HG03039 (cell line): ENCODE data around the gene LRCH1.
"Not testable (repeated sequence)": the region's sequence is repeated elsewhere in the genome, so short reads cannot be mapped to it uniquely, and the experiment has no call there.

Experiments used
- ATAC-seq: cut with Tn5 transposase; IDR thresholded peaks from one replicate; pipeline ENCODE4 v1.9.1; 2021; ENCODE audit warnings: mild to moderate bottlenecking, moderate library complexity; ENCODE audit not compliant: unreplicated experiment

LRCH1 gene, protein sequence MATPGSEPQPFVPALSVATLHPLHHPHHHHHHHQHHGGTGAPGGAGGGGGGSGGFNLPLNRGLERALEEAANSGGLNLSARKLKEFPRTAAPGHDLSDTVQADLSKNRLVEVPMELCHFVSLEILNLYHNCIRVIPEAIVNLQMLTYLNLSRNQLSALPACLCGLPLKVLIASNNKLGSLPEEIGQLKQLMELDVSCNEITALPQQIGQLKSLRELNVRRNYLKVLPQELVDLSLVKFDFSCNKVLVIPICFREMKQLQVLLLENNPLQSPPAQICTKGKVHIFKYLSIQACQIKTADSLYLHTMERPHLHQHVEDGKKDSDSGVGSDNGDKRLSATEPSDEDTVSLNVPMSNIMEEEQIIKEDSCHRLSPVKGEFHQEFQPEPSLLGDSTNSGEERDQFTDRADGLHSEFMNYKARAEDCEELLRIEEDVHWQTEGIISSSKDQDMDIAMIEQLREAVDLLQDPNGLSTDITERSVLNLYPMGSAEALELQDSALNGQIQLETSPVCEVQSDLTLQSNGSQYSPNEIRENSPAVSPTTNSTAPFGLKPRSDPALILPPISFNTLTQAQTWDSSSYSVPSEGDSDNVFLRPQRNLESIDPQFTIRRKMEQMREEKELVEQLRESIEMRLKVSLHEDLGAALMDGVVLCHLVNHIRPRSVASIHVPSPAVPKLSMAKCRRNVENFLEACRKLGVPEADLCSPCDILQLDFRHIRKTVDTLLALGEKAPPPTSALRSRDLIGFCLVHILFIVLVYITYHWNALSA

GRCh38 chr13:46552889-46553520 lies at the start of gene LRCH1:
LRCH1 (plus strand) TSS chr13:46553170; CDS start chr13:46553397, 227 bp downstream.
- ATAC-seq = peak; percentile 63

GRCh38 chr13:46504036-46504435 lies 48.9 kb upstream of the LRCH1 start:
- no peak for ATAC-seq

DNA sequence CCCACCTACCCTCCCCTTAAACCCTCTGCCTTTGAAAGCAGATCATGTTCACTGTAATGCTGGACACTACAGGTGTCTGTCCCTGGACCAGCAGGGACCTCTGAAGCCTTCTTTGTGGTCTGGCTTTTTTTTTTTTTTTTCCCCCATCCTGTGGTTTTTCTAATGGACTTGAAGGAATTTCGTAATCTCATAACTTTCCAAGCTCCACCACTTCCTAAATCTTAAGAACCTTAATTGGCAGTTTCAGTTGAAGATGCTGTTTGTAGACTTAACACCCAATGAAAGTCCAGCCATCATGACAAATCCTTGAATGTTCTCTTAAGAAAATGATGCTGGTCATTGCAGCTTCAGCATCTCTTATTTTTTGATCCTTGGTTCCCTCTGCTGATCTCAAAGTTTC lies 45.0 kb upstream of the LRCH1 start:
- no peak for ATAC-seq

- ATAC-seq = no peak
These were observed 43.0 kb upstream of the LRCH1 start for GRCh38 chr13:46509981-46510380.

GRCh38 chr13:46515803-46516202 lies 37.2 kb upstream of the LRCH1 start:
- no peak for ATAC-seq

DNA sequence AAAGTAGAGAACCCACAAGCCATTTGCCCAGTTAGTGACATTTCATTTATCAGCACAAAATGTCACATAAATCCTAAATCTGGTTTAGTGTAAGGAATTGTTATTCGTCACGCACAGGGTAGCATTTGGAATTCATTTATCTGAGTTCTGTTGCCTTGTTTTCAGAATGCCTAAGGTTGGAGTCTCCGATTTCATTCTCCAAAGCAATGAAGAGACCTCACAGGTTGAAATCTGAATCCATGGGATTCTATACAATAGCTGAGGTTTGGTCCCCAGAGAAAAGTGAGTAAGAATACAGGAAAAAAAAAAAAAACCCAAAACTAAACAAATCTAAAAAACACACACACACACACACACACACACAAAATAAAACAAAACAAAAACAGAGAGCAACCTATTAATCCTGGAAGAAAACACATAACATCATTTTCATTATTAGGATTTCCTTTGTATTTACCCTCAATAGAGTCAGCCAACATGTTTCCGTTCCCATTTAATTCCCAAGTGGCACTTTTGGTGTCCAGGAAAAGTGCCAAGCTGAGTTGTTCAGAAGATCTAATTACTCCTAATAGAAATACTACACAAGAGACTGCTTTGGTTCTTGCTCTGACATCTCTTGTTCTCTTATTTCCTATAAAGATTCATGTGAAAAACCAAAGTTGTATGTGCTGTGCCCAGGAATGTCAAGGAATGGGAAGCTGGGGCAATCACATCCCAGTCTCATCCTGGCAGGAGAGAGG lies 36.2 kb upstream of the LRCH1 start:
- no peak for ATAC-seq

DNA sequence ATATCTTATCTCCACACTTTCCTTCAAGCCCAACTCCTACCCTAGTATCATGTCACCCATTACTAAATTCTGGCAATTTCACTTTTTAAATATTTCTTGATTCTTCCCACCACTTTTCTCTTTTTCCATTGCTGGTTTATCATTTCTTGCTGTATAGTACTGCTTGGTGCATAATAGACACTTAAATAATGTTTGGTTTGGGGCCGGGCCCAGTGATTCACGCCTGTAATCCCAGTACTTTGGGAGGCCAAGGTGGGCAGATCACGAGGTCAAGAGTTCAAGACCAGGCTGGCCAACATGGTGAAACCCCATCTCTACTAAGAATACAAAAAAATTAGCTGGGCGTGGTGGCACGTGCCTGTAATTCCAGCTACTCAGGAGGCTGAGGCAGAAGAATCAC lies 35.2 kb upstream of the LRCH1 start:
- not testable (repeated sequence) for ATAC-seq

GRCh38 chr13:46519182-46519581 lies 33.8 kb upstream of the LRCH1 start:
- no peak for ATAC-seq

GRCh38 chr13:46520166-46520565 lies 32.8 kb upstream of the LRCH1 start:
- ATAC-seq = no peak

DNA sequence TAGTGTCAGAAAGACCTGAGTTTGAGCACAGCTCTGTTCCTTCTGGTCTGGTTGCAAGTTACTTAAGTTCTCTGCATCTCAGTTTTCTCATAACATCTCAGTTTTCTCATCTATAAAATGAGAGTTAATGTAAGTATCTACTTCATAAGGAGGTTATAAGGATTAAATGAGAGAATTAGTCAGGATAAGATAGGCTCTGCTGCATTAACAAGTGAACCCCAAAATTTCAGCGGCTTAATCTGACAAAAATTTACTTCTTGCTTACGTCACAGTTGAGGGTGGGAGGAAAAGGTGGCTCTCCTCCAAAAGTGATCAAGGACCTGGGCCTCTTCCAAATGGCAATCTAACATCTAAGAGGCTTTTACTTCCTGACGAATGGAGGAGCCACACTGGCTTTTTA lies 31.5 kb upstream of the LRCH1 start:
- ATAC-seq = no peak

DNA sequence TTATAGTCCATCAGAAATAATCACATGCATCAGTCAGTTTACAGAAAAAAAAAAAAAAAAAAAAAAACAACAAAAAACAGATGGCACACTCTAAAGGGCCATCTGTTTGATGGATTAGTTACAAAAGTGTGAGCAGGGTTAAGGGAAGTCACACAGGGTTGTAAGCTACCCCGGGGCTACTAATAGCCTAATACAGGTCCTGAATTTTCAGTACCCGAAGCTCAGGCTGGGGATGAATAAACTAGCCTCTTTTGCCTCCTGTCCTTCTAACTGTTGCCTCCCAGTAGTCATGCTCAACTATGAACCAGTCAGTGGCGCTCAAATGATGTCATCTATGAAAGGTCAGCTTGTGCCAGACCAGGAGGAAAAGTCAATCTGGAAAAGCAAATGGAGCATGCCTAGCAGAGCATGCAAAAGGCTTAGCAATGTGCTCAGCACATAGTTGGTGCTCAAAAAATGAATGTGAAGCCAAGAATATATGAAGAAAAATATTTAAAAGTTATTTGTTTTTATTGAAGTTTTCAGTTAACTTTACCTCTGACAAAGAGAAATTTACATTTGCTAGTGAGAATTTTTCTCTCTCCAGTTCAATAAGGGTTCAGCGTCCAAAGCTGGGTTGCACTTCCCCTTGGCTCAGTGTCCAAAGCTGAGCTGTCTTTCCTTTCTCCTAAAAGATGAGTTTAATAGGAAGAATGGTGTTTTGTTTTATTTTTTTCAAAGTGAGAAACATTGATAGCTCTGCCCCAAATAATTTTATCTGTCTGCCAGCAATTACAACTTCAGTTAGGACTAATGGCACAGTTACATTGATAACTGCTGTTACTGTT lies 30.8 kb upstream of the LRCH1 start:
- no peak for ATAC-seq

- no peak for ATAC-seq
These were observed 30.3 kb upstream of the LRCH1 start for GRCh38 chr13:46522748-46523030.

- ATAC-seq = no peak
These were observed 28.8 kb upstream of the LRCH1 start for GRCh38 chr13:46523972-46524752.

DNA sequence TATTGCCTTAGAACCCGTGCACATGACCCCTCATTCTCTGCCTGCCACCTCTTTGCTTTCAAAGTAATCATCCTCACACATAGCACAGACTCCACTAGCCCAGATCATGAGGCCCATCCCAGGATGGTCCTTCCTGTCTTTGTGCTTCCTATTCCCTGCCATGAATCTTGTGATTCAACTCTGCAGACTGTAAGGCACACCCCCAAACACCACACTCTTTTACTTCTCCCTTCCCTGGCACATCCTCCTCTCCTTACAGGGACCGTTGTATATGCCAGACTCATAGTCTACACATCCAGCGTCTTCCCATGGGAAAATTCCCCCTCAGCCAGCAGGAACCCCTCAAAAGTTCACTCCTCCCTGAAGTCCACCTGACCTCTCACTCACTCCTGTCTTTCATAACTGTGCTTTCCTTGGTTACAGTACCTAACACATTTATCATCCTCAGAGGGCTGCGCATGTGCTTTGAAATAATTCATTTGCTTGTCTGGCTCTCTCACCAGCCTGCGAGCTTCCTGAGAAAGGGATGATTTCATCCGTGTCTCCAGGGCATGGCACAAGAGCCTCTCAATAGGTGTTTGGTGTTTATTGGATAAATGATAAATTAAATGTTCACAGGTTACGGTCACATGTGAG lies 26.8 kb upstream of the LRCH1 start:
- no peak for ATAC-seq

- no peak for ATAC-seq
These were observed 26.2 kb upstream of the LRCH1 start for GRCh38 chr13:46526740-46527139.

DNA sequence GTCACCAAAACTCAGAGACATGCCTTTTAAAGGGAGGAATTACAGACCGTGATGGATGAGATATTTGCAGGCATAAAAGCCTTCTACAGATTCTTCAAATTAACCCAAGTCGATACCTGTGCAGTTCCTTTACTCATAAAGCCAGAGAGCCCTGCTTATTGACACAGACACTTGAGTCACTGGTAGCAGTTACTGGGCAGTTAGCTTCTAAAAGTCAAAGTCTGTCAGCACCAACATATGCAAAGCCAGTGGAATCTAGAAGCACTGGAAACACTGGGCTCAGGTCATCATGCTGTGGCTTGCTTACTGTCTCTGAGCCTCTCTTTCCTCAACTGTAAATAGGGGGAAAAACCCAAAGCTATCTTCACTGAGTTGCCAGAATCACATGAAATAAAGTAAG lies 25.7 kb upstream of the LRCH1 start:
- ATAC-seq = no peak

DNA sequence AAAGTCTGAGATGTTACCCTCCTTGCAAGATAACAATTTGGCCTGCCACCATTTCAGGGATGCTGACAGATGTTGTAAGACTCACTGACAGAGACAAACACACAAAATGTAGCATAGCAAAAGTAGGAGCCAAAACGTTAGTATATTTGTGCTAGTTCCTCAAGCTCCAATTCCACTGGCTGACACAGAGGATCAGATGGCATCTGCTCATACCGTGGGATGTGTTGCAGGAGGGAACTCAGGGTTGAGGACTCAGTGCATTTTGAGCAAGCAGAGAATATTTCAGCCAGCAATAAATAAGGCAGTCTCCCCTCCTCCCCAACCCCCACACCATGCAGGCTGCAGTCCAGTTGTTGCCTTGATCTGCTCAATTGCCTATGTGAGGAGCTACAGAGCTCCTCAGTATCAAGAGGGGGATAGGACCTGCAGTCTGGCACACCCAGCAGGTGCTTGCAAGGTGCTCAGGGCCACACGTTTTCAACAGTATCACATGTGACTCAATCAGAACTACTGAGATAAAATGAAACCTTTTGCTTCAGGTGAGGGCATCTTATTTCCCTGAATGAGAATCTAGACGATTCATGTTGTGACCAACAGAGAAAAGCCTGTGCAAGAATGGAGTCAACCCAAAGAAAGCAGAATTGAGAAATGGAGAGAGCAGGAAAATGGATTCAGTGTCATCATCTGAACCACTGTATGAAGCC lies 23.6 kb upstream of the LRCH1 start:
- ATAC-seq = no peak

GRCh38 chr13:46530084-46530935 lies 22.7 kb upstream of the LRCH1 start:
- ATAC-seq = no peak
